ENCODE measurements around the gene CST4. TPM values are rescaled to one million over a fixed set of nuclear protein-coding genes. Genes with fewer than 3 reads are reported as not detected.

Gene CST4
- polyA plus RNA-seq, 1 of the 3 experiments (the other 2 are of a cell fraction), result not detected

GRCh38 chr20:23640671-23641667 lies 47.9 kb downstream of the CST4 start:
- Histone ChIP-seq H2AFZ (ENCODE audit: low read depth) (no peak overlapping the region), H3K4me3 (ENCODE audit: low read depth in 2 of 2, low read length in 1 of 2) (no peak overlapping the region), H4K20me1 (ENCODE audit: insufficient read depth) (peaks cover 6% of the 10 kb centered on the region; the same call in 1 of the 2 replicates), H3K27me3 (ENCODE audit: insufficient read depth) (no peaks in the 10 kb centered on the region), H3K9me3 (no peaks in the 10 kb centered on the region), H3K36me3 (replicated peaks in 1 of 2; ENCODE audit: control insufficient read depth in 1 of 2, insufficient read depth in 2 of 2, low read length in 1 of 2) (no peaks in the 10 kb centered on the region), H3K4me1 (ENCODE audit: control insufficient read depth in 1 of 2, insufficient read depth in 2 of 2, low read depth in 1 of 2, low read length in 1 of 2) (peaks cover 9 to 10% of the 10 kb centered on the region in 2 experiments; a peak in 2 of 4 replicates), H3K9me2 (no peaks in the 10 kb centered on the region), H3K9ac (no peak overlapping the region), H3K27ac (ENCODE audit: low read depth in 2 of 2, low read length in 1 of 2) (no peak overlapping the region), H3K4me2 (no peak overlapping the region), H3K79me2 (ENCODE audit: insufficient read depth) (peaks cover 15% of the 10 kb centered on the region), H3F3A (replicated peaks; ENCODE audit: insufficient read depth) (no peaks in the 10 kb centered on the region)
- 84% methylated on average over 6 of the region's 11 CpGs for WGBS (ENCODE audit: low lambda C conversion rate)
- no peak for TF ChIP-seq GABPA (IDR thresholded peaks at IDR 0.05; ENCODE audit: low read depth)
- DNase-seq, result no peak
- ChIA-PET POLR2A (no interaction called here), CTCF (no interaction called here)

DNA sequence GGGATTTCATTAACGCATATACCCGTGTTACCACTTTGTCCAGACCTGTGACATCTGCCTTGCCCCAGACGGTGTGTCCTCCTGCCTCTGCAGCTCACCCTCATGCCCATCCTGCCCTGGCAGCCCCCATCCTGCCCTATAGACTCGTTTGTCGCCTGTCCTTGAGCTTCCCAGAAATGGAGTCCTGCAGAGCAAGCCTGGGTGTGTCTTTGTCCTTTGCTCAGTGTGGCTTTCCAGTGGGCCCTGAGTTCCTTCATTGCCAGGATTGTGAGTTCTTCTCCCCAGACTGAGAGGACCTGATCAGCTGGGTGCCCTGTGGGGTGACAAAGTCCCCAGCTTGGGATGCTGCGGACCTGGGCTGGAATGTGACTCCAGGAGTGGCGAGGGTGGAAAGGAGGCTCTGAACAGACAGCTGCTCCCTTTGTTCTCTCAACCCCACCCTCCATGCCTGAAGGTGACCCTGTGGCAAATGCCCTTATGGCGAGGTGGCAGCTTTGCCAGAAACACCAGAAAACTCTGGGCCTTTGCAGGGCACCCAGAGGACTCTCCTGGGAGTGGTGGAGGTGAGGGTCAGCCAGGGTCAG lies 48.7 kb downstream of the CST4 start:
- no peaks in the 10 kb centered on the region for H3K36me3 ChIP-seq (replicated peaks in 1 of 2; ENCODE audit: control insufficient read depth in 1 of 2, insufficient read depth in 2 of 2, low read length in 1 of 2)
- TF ChIP-seq NFIC (IDR thresholded peaks at IDR 0.05; ENCODE audit: borderline replicate concordance), result no peak
- no peak for TF ChIP-seq RAD21 (IDR thresholded peaks at IDR 0.05; ENCODE audit: low read length)
- TF ChIP-seq FOXM1 (IDR thresholded peaks at IDR 0.05; ENCODE audit: low read depth), result no peak
- TF ChIP-seq MXI1 (IDR thresholded peaks at IDR 0.05; ENCODE audit: low read depth, low read length), result no peak
- TF ChIP-seq EZH2phosphoT487 (IDR thresholded peaks at IDR 0.05; ENCODE audit: borderline replicate concordance, low read depth), result no peak
- no peak for TF ChIP-seq POLR2AphosphoS5 (IDR thresholded peaks at IDR 0.05; ENCODE audit: low read depth, low read length)
- no peak for TF ChIP-seq MEF2A (IDR thresholded peaks at IDR 0.05; ENCODE audit: borderline replicate concordance, low read depth)
- TF ChIP-seq ELF1 (IDR thresholded peaks at IDR 0.05), result no peak
- TF ChIP-seq, protein P1, sequence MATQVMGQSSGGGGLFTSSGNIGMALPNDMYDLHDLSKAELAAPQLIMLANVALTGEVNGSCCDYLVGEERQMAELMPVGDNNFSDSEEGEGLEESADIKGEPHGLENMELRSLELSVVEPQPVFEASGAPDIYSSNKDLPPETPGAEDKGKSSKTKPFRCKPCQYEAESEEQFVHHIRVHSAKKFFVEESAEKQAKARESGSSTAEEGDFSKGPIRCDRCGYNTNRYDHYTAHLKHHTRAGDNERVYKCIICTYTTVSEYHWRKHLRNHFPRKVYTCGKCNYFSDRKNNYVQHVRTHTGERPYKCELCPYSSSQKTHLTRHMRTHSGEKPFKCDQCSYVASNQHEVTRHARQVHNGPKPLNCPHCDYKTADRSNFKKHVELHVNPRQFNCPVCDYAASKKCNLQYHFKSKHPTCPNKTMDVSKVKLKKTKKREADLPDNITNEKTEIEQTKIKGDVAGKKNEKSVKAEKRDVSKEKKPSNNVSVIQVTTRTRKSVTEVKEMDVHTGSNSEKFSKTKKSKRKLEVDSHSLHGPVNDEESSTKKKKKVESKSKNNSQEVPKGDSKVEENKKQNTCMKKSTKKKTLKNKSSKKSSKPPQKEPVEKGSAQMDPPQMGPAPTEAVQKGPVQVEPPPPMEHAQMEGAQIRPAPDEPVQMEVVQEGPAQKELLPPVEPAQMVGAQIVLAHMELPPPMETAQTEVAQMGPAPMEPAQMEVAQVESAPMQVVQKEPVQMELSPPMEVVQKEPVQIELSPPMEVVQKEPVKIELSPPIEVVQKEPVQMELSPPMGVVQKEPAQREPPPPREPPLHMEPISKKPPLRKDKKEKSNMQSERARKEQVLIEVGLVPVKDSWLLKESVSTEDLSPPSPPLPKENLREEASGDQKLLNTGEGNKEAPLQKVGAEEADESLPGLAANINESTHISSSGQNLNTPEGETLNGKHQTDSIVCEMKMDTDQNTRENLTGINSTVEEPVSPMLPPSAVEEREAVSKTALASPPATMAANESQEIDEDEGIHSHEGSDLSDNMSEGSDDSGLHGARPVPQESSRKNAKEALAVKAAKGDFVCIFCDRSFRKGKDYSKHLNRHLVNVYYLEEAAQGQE (IDR thresholded peaks at IDR 0.05; ENCODE audit: low read depth, low read length), result no peak
- no peak for TF ChIP-seq RXRA (IDR thresholded peaks at IDR 0.05; ENCODE audit: borderline replicate concordance, low read depth)
- TF ChIP-seq JUND (IDR thresholded peaks at IDR 0.05), result no peak
- no peak for TF ChIP-seq CHD2 (IDR thresholded peaks at IDR 0.05; ENCODE audit: low read length, partially characterized antibody)
- TF ChIP-seq PBX3 (IDR thresholded peaks at IDR 0.05), result no peak
- TF ChIP-seq USF2 (IDR thresholded peaks at IDR 0.05; ENCODE audit: borderline replicate concordance, low read depth, low read length), result no peak
- TF ChIP-seq SMC3 (IDR thresholded peaks at IDR 0.05; ENCODE audit: low read depth, low read length), result no peak
- no peak for TF ChIP-seq FOSL2 (IDR thresholded peaks at IDR 0.05; ENCODE audit: borderline replicate concordance, low read depth)
- TF ChIP-seq TAF1 (IDR thresholded peaks at IDR 0.05; ENCODE audit: borderline replicate concordance, low read depth, low read length), result no peak
- no peak for TF ChIP-seq GATA2 (CRISPR knock-in tag; IDR thresholded peaks at IDR 0.05)
- no peak for TF ChIP-seq TEAD4 (IDR thresholded peaks at IDR 0.05; ENCODE audit: borderline replicate concordance, insufficient read depth)
- TF ChIP-seq YY1 (IDR thresholded peaks at IDR 0.05; ENCODE audit: low read depth), result no peak
- H3K9ac ChIP-seq, result no peak overlapping the region
- H3K4me2 ChIP-seq, result no peak overlapping the region
- no peaks in the 10 kb centered on the region for H3K9me3 ChIP-seq
- no peak for DNase-seq
- no peaks in the 10 kb centered on the region for H3F3A ChIP-seq (replicated peaks; ENCODE audit: insufficient read depth)
- no peaks in the 10 kb centered on the region for H3K9me2 ChIP-seq
- CTCF ChIA-PET, result no interaction called here
- POLR2A ChIA-PET, result no interaction called here
- peaks cover 9 to 10% of the 10 kb centered on the region in 2 experiments; a peak in 2 of 4 replicates for H3K4me1 ChIP-seq (ENCODE audit: control insufficient read depth in 1 of 2, insufficient read depth in 2 of 2, low read depth in 1 of 2, low read length in 1 of 2)
- H3K79me2 ChIP-seq (ENCODE audit: insufficient read depth), result peaks cover 18% of the 10 kb centered on the region
- 88% methylated on average over 7 of the region's 8 CpGs for WGBS (ENCODE audit: low lambda C conversion rate)
- H2AFZ ChIP-seq (ENCODE audit: low read depth), result no peak overlapping the region
- no peaks in the 10 kb centered on the region for H3K27me3 ChIP-seq (ENCODE audit: insufficient read depth)
- peaks cover 7% of the 10 kb centered on the region; the same call in 1 of the 2 replicates for H4K20me1 ChIP-seq (ENCODE audit: insufficient read depth)
- no peak overlapping the region for H3K4me3 ChIP-seq (ENCODE audit: low read depth in 2 of 2, low read length in 1 of 2)
- no peak overlapping the region for H3K27ac ChIP-seq (ENCODE audit: low read depth in 2 of 2, low read length in 1 of 2)

Measured in SK-N-SH (cell line).